Common myeloid progenitor, CD34-positive (primary cell): Measurements from ENCODE around the gene DEFB123.

Experiments used
- CTCF ChIA-PET: fragments of 350-600 bp; sonication (Branson Sonifier 250); formaldehyde crosslinking; loops from one replicate; lab custom pipeline; 2021; ENCODE audit warnings: antibody characterized with exemption; lab: Charles Lee
- POLR2A ChIA-PET: fragments of 350-600 bp; sonication (Branson Sonifier 250); formaldehyde crosslinking; loops from one replicate; lab custom pipeline; 2021; ENCODE audit warnings: antibody characterized with exemption; lab: Charles Lee
- DNase-seq, 3 donors: peaks; one replicate each; pipeline versions ENCODE4 v3.0.0 to v3.0.0-alpha.2; 2013
- H3K27ac ChIP-seq, 2 experiments: 1 replicate in 1 of 2; 2 replicates in 1 of 2; pipeline ENCODE4 v1.7.0; 2013; ENCODE audit warnings: inconsistent platforms in 2 of 2, low read length in 2 of 2, mild to moderate bottlenecking in 2 of 2, low read depth in 1 of 2, moderate library complexity in 1 of 2; ENCODE audit not compliant: severe bottlenecking in 2 of 2, insufficient read depth in 1 of 2, poor library complexity in 1 of 2
- H3K27me3 ChIP-seq, 5 experiments: replicated peaks in 2 of 5; 1 replicate in 3 of 5; 2 replicates in 2 of 5; pipeline versions ENCODE4 v1.6.1 to v1.7.0; 2013; ENCODE audit warnings: low read length in 4 of 5, mild to moderate bottlenecking in 2 of 5, moderate library complexity in 2 of 5, inconsistent platforms in 1 of 5; ENCODE audit not compliant: insufficient read depth in 5 of 5, control insufficient read depth in 4 of 5
- H3K36me3 ChIP-seq, 4 experiments: 1 replicate in 2 of 4; 2 replicates in 2 of 4; pipeline versions ENCODE4 v1.6.1 to v1.7.0; 2013; ENCODE audit warnings: low read length in 3 of 4, control low read depth in 1 of 4, mild to moderate bottlenecking in 1 of 4; ENCODE audit not compliant: control insufficient read depth in 4 of 4, insufficient read depth in 4 of 4
- H3K4me1 ChIP-seq, 4 experiments: 1 replicate in 3 of 4; 2 replicates in 1 of 4; pipeline versions ENCODE4 v1.6.1 to v1.7.1; 2013; ENCODE audit warnings: low read length in 3 of 4, mild to moderate bottlenecking in 3 of 4, control low read depth in 1 of 4, inconsistent platforms in 1 of 4, moderate library complexity in 1 of 4; ENCODE audit not compliant: control insufficient read depth in 4 of 4, insufficient read depth in 4 of 4; ENCODE audit errors: control extremely low read depth in 1 of 4
- H3K4me3 ChIP-seq, 7 experiments: 1 replicate in 4 of 7; 2 replicates in 3 of 7; pipeline versions ENCODE4 v1.5.1 to v1.7.0; 2013; ENCODE audit warnings: mild to moderate bottlenecking in 7 of 7, low read length in 6 of 7, moderate library complexity in 6 of 7, inconsistent platforms in 2 of 7, low read depth in 2 of 7, control low read depth in 1 of 7; ENCODE audit not compliant: insufficient read depth in 4 of 7, control insufficient read depth in 1 of 7; ENCODE audit errors: extremely low read depth in 1 of 7
- H3K9me3 ChIP-seq, 5 experiments: 1 replicate in 4 of 5; 2 replicates in 1 of 5; pipeline versions ENCODE4 v1.6.1 to v1.7.1; 2013; ENCODE audit warnings: low read length in 4 of 5, mild to moderate bottlenecking in 2 of 5, inconsistent platforms in 1 of 5, low read depth in 1 of 5, moderate library complexity in 1 of 5; ENCODE audit not compliant: control insufficient read depth in 4 of 5, insufficient read depth in 2 of 5; ENCODE audit errors: control extremely low read depth in 1 of 5
- WGBS: methylation state at CpG from one replicate; pipeline ENCODE4 v1.1.5; 2013; ENCODE audit not compliant: insufficient coverage; 5-methylcytosine and 5-hydroxymethylcytosine counted together

Gene DEFB123

GRCh38 chr20:31497838-31498540 is 57.6 kb downstream of the DEFB123 start:
- ChIA-PET POLR2A (no interaction called here), CTCF (interaction anchor here (0.7 to 1.0 kb wide), 2 partner anchors 37 to 39 kb away, joined by 4 read pairs; no protein-coding TSS in a partner anchor)
- H3K4me1 ChIP-seq: no peaks in the 10 kb centered on the region
- no peak for DNase-seq
- H3K4me3 ChIP-seq: no peak overlapping the region
- WGBS: 70% methylated on average over 6 of the region's 6 CpGs
- no peaks in the 10 kb centered on the region for H3K36me3 ChIP-seq
- peaks cover 0 to 13% (median 0%) of the 10 kb centered on the region in 5 experiments for H3K27me3 ChIP-seq
- H3K27ac ChIP-seq: no peak overlapping the region
- H3K9me3 ChIP-seq: no peaks in the 10 kb centered on the region
